GM12891 (cell line): ENCODE results near the gene DVL1.
"Not testable (repeated sequence)": the region's sequence is repeated elsewhere in the genome, so short reads cannot be mapped to it uniquely, and the experiment has no call there.

Experiments
- DNase-seq: peaks from one replicate; pipeline ENCODE4 v3.0.0; 2011; ENCODE audit warnings: low spot score; ENCODE audit not compliant: insufficient read length
- FAIRE-seq: peaks from 2 replicates; lab custom pipeline; 2011; peaks lifted over from hg19 to GRCh38; lab: Jason Lieb, UNC
- PAX5 ChIP-seq: IDR thresholded peaks from 2 replicates; pipeline ENCODE4 v1.6.1; 2011; ENCODE audit warnings: low read length, moderate library complexity, mild to moderate bottlenecking; ENCODE audit not compliant: insufficient read depth, severe bottlenecking
- POLR2A ChIP-seq: IDR thresholded peaks from 2 replicates; pipeline ENCODE4 v1.6.1; 2011; ENCODE audit warnings: low read depth, low read length, control low read depth
- POLR2AphosphoS5 ChIP-seq: IDR thresholded peaks from 2 replicates; pipeline ENCODE4 v1.6.1; 2011; ENCODE audit warnings: low read depth, low read length, control low read depth
- POU2F2 ChIP-seq: IDR thresholded peaks from 2 replicates; pipeline ENCODE4 v1.6.1; 2011; ENCODE audit warnings: low read depth, mild to moderate bottlenecking, control low read depth, low read length, moderate library complexity
- SPI1 ChIP-seq: IDR thresholded peaks from 2 replicates; pipeline ENCODE4 v1.6.1; 2011; ENCODE audit warnings: low read depth, low read length, control low read depth
- TAF1 ChIP-seq: IDR thresholded peaks from 2 replicates; pipeline ENCODE4 v1.6.1; 2011; ENCODE audit warnings: low read depth, low read length, control low read depth

DVL1 gene

DNA sequence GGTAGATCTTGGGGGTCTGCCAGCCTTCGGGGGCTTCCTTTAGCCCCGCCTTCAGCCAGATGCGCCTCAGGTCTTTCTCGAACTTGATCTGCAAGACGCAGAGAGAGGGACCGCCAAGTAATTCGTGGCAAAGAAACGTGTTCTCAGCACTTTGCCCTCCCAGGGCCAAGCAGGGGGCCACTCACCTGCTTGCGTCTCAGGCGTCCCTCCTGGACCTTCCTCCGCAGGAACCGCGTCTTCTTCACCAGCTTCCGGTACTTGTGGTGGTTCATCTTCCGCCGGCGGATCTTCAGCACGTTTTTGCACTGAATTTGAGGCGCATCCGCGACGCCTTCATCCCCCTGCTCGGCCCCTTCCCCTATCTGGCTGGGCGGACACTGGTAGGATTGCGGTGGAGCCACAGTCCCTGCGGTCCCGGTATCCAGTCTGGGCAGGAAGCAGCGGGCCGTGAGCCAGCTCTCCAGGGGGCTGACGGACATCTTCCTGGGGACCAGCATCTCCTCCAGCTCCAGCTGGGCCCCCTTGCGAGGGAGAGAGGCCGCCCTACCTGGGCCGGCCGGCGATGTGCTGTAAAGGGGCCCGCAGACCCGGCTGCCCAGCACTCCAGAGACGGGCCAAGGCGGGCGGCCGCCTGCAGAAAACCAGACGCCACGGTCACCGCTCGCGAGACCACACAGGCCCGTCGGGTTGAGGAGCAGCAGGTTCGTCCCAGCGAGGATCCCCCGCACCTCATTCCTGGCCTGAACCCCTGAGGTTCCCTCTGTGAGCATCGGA is 24.8 kb upstream of the DVL1 start:
- DNase-seq (no peak), FAIRE-seq (no peak)
- TF ChIP-seq PAX5 (no peak), TAF1 (no peak), POU2F2 (no peak), SPI1 (no peak), POLR2A (no peak), POLR2AphosphoS5 (no peak)

DNA sequence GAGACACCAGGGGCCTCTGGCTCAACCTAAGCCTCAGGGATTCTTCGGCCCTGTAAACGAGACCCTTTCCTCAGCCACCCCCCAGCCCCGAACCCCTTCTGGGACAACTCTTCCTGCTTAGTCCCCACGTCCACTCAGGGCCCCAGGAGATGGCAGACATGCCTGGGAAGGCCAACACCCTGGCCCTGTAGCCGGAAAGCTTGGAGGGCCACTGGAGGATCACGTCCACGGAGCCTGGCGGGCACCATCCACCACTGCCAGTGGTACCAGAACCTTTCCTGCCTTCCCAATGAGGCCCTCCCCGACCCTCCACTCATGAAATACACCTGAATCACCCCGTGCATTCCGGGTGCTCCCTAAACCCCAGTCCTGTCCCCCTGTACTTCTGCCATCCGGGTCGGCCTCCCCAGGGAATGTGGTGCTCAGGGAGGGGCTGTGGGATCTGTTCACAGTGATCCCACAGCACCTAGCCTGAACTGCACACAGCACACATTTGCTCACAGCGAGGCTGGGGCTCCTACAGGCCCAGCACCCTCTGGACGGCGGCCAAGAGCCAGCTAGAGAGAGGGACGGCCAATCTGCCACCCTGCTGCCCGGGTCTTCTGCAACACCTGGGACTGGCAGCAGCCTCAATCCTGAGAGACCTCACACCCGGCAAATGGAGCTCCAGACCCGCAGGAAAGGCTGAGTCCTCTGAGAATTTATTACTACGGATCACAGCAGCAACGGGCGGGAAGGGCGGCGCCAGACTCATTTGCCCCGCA is 24.0 kb upstream of the DVL1 start:
- FAIRE-seq (no peak), DNase-seq (no peak)
- TF ChIP-seq POLR2A: no peak
- TF ChIP-seq POU2F2: no peak
- TF ChIP-seq PAX5: no peak
- no peak for TF ChIP-seq SPI1

DNA sequence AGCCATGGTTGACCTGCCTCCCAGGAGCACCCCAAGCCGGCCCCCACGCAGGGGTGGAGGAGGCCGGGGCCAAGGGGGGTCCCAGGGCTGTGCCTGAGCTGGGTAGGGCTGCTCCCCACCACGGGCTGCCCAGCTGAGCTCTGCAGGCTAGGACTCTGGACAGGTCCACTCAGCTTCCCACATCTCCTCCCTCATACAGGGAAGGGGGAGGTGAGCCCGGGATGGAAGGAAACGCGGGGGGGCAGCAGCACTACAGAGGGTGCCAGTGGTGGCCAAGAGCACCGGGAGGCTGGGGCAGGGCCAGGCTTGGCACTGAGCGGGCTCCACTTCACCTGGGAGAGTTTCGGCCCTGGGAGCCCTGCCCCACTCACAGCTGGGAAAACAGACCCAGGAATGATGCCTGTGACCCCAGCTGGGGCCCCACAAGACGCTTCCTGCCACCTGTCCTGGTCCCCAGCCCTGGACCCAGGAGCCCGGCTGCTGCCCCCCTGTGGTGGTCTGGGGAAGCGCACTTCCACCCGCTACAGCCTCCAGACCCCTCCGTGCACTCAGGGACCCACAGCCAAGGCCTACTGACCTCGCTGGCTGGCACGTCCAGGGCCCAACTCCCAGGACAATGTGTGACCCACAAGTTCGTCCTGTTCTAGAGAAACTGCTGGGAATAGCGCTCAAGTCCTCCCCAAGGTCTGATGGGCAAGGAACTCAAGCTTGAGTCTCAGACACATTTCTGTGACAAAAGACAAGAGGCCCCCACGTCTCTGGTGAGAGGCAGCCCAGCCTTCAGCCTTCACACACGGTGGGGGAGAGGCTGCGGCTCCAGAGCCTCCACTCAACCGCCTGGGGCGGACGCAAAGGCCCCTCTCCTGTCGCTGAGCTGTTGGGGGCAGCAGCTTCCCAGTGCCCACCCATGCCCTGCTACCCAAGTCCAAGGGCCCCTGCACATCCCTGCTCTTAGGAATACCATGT is 22.8 kb upstream of the DVL1 start:
- DNase-seq (peak; percentile 95), FAIRE-seq (peak; percentile 82)
- TF ChIP-seq POLR2A (no peak), SPI1 (no peak), PAX5 (no peak), TAF1 (no peak), POLR2AphosphoS5 (no peak; the same call in 1 of the 2 replicates), POU2F2 (no peak)

DNA sequence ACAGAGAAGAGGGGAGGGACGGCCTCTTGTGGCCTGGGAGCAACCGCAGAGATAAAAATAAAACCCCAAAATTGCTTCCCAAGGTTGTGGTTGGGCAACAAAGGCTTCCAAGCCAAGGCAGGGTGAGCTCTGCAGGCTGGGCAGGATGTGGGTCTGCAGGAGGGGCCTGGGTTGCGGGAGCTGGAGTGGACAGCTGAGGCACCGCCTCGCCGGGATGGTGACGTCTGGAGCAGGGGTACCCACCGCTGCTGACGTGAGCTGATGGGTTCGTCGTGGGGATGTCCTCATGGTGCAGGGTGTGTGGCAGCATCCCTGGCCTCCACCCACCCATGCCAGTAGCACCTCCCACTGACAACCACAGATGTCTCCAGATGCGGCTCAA is 22.1 kb upstream of the DVL1 start:
- no peak for TF ChIP-seq SPI1
- no peak for TF ChIP-seq POLR2AphosphoS5
- no peak for TF ChIP-seq PAX5
- TF ChIP-seq TAF1: no peak
- FAIRE-seq (peak; percentile 61), DNase-seq (no peak)

DNA sequence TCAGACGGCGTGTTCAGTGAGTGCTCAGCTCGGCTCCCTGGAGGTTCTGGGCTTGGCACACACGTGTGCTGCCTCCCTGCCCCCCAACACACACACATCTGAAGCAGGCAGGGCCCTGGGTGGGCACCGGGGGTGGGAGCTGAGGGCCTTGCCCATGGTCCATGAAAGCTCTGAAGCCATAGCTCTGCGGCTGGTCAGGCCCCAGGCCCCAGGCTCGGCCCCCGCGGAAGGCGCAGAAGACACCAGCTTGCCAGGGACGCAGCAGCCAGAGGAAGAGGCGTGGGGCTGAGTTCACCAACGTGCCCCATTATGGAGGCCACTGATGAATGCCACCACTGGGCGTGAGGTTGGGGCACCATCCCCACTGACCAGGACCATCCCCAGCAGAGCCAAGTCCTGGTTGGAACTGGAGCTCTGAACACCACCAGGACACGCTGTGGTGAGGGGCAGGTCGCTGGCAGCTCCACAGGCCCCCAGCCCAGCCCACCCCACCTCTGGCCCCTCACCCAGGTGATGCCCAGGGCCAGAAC is 21.6 kb upstream of the DVL1 start:
- DNase-seq (no peak), FAIRE-seq (no peak)
- TF ChIP-seq POLR2AphosphoS5: no peak
- no peak for TF ChIP-seq PAX5
- no peak for TF ChIP-seq TAF1
- TF ChIP-seq POU2F2: no peak
- TF ChIP-seq SPI1: no peak
- TF ChIP-seq POLR2A: no peak

DNA sequence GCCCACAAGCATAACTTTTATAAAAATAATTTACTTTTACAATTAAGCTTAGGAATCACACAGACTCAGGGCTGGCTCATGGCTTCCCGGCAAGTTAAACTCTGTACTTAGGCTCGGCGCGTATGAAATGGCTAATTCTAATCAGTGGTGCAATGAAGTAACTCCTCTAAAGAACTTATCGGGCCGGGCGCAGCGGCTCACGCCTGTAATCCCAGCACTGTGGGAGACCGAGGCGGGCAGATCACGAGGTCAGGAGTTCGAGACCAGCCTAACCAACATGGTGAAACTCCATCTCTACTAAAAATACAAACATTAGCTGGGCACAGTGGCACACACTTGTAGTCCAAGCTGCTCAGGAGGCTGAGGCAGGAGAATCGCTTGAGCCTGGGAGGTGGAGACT is 20.9 kb upstream of the DVL1 start:
- DNase-seq, FAIRE-seq: not testable (repeated sequence)

DNA sequence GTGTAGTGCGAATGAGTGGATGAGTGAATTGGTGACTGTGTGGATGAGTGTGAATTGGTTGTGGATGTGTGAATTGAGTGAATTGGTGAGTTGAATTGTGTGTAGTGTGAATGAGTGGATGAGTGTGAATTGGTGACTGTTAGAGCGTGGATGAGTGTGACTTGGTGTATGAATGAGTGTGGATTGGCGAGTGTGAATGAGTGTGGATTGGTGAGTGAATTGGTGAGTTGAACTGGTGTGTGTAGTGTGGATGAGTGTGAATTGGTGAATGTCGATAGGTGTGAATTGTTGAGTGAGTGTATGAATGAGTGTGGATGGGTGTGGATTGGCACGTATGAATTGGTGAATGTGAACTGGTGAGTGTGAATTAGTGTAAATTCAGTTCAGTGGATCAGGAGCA is 18.1 kb upstream of the DVL1 start:
- no peak for DNase-seq
- TF ChIP-seq TAF1: no peak
- TF ChIP-seq POU2F2: no peak
- no peak for TF ChIP-seq POLR2AphosphoS5
- TF ChIP-seq SPI1: no peak
- no peak for TF ChIP-seq POLR2A
- no peak for TF ChIP-seq PAX5
- no peak for FAIRE-seq

DNA sequence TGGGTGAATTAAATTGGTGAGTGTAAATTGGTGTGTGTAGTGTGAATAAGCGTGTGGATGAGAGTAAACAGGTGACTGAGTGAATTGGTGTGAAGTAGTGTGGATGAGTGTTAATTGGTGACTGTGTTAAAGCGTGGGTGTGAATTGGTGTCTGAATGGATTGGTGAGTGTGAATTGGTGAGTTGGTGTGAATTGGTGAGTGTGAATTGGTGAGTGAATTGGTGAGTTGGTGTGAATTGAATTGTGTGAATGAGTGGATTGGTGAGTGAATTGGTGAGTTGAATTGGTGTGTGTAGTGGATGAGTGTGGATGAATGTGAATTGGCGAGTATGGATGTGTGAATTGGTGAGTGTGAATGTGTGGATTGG is 17.5 kb upstream of the DVL1 start:
- TF ChIP-seq TAF1 (no peak), POU2F2 (no peak), SPI1 (no peak), POLR2A (no peak), PAX5 (no peak), POLR2AphosphoS5 (no peak)
- DNase-seq (no peak), FAIRE-seq (peak; percentile 50)

DNA sequence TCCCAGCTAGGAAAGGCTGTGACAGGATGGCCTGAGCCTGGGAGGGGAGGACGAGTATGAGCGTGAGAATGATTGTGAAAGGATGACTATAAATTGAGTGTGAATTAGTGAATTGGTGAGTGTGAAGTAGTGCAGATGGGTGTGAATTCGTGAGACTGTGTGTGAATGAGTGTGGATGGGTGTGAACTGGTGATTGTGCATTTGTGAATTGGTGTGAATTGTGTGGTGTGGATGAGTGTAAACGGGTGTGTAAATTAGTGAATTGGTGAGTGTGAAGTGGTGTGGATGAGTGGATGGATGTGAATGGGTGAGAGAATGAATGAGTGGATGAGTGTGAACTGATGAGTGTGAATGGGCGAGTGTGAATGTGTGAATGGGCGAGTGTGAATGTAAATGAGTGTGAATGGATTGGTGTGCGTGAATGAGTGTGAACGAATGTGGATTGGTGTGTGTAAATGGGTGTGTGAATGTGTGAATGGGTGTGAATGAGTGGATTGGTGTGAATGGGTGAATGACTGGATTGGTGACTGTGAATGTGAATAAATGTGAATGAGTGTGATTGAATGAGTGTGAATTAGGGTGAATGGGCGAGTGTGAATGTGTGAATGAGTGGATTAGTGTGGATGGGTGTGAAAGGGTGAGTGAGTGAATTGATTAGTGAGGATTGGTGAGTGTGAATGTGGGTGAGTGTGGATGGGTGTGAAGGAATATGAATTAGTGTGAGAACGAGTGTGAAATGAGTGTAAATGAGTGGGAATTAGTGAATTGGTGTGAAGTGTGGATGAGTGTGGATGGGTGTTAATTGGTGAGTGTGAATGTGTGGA is 16.9 kb upstream of the DVL1 start:
- DNase-seq (no peak), FAIRE-seq (peak; percentile 80)
- TF ChIP-seq POU2F2 (no peak), SPI1 (no peak), PAX5 (no peak), TAF1 (no peak), POLR2AphosphoS5 (no peak)
